HG03095 (cell line): ENCODE results near the gene PLPPR3.

Experiments
- ATAC-seq: cut with Tn5 transposase; IDR thresholded peaks from one replicate; pipeline ENCODE4 v1.9.1; 2021; ENCODE audit warnings: moderate library complexity; ENCODE audit not compliant: unreplicated experiment

The PLPPR3 gene

DNA sequence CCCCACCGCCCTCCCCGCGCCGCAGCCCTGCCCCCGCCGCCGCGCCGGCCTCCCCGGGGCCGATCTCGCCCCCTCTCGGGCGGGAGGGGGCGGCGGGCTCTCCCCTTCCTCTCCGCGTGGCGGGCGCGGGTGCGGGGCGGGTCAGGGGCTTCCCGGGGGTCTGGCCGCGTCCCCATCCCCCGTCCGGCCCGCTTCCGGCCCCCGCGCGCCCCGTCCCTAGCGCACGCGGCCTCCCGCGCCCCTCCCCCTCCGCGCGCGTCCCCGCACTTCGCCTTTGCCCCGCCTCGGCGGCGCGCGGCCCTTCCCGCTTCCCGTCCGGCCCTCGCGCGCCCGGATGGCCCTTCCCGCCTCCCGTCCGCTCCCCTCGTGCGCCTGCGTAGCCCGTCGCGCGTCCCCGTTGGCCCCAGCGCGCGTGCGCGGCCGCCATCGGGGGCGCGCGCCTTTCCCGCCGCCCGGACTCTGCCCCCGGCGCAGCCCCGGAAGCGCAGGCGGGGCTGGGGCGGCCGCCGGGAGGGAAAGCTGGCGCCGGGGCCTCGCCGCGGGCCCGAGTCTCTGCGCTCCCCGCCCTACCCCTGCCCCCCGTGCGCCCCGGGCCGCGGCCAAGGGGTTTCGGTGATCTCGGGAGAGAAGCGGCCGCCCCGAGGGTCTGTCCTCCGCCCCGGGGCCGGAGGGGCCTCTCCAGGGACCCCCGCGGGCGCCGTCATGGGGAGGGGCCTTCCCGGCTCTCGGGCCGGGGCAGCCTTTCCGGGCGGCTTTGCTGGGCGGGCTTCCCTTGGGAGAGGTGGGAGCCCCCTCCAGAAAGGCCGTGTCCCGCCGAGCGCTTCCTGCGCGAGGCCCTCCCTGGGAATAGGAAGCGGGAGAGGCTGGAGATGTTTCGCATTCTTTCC, 24.0 kb downstream of the PLPPR3 start:
- peak; percentile 28 for ATAC-seq

DNA sequence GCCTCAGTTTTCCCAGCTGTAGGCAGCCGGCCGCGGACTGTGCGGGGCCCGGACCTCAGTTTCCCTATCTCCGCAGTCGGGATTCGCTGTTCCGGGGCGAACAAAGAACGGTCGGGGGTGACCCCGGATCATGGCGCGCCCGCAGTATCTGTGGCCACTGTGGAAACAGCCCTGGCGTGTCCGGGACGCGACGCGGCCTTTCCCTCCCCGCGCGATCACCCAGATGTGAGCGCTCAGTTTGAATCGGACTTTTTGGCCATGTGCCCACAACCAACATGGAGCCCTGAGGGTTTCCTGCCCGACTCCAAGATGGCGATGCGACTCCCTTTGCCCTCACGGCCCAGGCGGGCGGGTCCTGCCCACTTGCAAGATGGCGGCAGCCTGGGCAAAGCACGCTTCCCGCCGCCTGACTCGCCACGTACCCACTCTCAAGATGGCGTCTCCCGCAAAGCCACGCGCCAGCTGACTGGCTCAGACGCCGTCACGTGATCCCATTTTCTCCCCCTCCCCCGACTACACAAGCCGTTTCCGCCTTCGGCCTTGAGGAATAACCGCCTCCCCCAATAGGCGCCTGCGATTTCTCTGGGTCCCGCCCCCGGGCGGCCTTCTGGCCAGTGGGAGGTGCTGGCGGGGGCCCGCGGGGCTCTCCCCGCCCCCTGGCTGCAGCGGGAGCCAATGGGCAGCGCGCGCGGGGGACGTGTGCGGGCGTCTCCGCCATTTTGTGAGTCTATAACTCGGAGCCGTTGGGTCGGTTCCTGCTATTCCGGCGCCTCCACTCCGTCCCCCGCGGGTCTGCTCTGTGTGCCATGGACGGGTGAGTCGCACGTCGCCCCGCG, 24.8 kb downstream of the PLPPR3 start, which contains the start of gene PTBP1:
Gene PTBP1 (plus strand): TSS at position 761 of the 836 bp plus-strand sequence. CDS start 46 bp downstream, at position 807.
- ATAC-seq = peak; percentile 56

DNA sequence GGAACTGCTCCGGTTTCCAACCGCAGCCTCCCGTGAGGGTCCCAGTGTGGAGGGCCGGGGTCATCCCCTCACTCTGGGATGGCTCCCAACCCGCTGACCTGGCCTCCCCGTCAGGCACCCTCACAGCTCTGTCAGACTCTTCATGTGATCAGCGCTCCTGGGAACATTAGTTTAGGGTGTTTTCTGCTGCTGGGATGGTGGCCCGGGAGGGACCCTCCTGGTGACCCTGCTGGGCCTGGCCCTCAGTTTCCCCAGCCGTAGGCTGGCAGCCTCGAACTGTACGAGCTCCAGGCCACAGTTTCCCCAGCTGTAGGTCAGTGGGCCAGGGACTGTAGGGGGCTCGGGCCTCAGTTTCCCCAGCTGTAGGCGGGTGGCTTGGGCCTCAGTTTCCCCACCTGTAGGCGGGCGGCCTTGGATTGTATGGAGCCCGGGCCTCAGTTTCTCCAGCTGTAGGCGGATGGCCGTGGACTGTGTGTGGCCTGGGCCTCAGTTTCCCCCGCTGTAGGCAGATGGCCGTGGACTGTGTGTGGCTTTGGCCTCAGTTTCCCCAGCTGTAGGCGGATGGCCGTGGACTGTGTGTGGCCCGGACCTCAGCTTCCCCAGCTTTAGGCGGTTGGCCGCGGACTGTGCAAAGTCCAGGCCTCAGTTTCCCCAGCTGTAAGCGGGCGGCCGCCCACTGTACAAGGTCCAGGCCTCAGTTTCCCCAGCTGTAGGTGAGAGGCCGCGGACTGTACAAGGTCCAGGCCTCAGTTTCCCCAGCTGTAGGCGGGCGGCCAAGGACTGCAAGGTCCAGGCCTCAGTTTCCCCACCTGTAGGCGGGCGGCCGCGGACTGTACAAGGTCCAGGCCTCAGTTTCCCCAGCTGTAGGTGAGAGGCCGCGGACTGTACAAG, 25.8 kb downstream of the PLPPR3 start:
- ATAC-seq = no peak

DNA sequence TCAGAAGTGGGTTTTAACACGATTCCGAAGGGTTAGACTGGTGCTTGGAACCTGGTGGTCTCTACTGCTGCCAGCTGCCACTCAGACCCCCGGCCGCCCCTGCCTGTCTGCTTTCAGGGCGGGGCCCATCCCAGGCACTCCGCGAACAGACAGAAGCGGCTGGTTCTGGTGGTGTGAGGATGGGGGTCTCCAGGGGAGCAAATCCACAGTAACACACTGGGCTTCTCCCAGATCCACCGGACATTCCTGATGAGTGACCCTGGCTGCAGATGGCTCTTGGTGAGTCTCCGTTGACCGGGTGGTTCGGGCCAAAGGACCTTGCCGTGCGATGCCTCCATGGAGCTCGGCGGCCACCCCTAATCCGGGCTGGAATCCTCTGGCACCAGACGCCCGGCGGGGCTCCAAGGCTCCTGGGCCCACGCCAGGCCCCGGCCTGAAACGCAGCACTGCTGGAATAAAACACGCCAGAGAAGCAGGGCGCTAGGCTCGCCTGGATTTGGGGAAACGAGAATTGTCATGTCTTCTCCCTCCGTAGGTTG, 26.6 kb downstream of the PLPPR3 start:
- no peak for ATAC-seq

DNA sequence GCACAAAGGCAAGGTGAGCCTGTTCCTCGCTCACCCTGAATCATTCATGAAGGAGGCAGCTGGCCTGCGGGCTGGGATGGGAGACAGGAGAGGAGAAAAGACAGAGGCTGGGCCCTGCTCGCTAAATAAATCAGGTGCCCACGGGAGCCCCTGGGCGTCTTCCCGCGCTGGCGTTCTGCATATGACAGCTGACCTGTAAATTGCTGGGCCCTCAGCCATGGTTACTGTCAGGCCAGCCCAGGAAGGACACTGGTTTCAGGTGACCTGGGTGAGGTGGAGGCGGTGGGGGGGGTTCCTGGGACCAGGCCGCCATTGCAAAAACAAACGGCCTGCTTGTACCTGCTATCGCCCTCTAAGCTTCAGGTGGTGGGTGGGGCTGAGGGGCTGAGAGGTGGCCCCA, 27.9 kb downstream of the PLPPR3 start:
- no peak for ATAC-seq

DNA sequence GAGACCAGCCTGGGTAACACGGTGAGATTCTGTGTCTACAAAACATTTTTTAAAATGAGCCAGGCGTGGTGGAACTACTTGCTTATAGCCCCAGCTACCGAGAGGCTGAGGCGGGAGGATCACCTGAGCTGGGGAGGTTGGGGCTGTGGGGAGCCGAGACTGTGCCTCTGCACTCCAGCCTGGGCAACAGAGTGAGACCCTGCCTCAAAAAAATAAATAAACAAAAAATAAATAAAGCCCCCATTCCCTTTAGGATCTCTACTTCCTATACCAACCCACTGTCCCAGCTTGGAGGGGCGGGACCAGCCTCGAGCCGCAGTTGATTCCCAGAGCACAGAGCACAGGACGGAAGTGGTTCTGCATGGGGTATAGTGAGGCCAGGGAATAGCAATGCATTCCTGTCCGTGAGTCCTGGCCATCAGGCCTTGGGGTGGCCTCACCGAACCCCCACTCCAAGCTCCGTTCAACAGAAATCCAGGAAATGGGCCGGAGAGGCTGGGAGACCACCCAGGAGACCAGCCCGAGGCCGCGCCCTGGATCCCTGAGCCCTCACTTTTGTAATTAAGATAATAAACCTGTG, 29.4 kb downstream of the PLPPR3 start:
- no peak for ATAC-seq

DNA sequence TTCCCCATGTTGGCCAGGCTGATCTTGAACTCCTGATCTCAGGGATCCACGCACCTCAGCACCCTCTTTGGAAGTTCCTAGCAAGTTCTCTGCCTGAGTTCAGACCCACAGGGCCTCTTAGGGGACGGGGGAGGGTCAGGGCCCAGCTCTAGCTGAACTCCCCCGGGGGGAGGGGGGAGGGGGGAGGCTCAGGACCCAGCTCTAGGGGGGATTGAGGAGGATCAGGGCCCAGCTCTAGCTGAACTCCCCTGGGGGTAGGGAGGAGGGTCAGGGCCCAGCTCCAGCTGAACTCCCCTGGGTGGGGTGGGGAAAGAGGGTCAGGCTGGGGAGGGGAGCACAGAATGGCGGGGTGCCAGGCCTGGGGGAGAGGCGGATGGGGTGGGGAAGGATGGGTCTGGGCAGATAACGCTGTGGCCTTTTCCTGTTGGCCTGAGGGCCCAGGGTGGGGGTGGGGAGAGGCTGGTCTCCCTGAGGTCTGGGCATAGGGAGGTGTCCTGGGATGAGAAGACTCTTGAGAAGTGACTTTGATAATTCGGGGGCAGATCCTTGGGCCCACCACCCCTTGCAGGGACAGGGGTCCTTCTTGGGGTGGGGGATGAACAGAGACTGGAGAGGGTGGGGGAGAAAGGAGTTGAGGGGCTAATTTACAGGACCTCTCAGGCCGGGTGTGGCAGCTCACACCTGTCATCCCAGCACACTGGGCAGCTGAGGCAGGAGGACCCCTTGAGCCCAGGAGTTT, 30.0 kb downstream of the PLPPR3 start:
- no peak for ATAC-seq

DNA sequence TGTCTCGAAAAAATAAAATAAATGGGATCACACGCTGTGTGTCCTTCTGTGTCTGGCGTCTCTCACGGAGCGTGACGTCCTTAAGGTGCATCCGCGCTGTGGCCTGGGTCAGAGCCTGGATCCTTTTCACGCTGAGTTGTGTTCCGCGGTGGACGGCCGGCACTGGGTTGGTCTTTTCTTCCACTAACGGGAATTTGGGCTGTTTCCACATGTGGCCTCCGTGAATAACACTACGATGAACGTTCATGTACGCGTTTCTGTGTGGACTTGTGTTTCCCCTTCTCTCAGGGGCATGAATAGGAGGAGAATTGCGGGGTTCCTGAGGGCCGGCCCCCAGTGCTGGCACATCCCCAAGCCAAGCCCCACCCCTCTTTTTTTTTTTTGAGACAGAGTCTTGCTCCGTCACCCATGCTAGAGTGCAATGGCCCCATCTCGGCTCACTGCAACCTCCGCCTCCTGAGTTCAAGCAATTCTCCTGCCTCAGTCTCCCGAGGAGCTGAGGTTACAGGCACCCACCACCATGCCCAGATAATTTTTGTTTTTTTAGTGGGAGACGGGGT, 30.7 kb downstream of the PLPPR3 start:
- no peak for ATAC-seq

DNA sequence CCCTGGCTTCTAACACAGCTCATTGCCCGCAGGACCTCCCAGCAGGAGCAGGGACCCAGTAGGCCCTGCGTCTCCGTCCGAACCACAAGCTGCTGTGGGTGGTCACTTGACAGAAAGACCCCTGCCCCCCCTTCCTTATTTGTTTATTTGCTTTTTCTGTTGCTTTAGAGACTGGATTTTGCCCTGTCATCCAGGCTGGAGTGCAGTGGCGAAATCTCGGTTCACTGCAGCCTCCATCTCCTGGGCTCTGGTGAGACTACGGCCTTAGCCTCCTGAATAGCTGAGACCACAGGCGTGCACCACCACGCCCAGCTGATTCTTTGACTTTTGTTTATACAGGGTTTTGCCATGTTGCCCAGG, 32.1 kb downstream of the PLPPR3 start:
- ATAC-seq = no peak

DNA sequence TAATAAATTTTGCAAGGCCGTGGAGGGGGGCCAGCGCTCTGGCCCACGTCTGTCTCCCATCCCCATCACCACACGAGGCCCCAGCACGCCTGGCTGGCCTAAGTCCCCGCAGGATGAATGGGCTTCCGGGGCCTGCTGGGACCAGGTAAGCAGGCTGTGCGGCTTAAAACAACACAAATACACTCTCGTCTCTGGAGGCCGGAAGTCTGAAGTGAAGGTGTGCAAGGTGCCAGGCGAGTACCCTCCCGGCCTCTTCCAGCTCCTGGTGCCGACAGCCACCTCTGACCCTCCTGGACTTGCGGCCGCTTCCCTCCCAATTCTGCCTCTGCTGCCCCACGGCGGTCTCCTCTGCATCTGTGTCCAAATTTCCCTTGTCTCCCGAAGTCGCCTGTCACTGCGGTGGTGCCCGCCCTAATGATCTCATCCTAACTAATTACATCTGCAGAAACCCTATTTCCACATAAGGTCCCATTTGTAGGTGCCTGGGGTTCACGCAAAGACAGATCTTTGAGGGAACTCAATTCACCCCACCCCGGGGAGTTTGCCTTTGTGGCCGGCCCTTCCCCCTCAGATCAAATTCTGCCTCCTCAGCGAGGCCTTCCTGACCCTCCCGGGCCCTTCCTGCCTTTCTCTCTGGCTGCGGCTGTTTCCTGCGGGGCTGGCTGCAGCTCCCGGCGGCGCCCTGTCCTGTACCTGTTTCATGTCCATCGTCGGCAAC, 32.6 kb downstream of the PLPPR3 start:
- ATAC-seq = no peak

DNA sequence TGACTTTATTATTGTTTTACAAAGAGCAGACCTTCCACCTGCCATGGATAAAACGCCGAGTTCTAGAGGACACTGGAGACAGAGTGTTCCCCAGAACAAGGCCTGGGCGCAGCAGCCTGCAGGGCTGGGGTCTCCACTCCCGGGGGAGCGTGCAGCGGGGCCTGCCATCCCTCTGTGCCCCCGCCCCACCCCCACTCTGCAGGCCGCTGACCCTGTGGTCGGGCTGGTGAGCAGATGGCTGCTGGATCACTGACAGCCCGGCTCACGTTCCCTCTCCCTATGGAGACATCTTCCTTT, 33.1 kb downstream of the PLPPR3 start:
- ATAC-seq = no peak

DNA sequence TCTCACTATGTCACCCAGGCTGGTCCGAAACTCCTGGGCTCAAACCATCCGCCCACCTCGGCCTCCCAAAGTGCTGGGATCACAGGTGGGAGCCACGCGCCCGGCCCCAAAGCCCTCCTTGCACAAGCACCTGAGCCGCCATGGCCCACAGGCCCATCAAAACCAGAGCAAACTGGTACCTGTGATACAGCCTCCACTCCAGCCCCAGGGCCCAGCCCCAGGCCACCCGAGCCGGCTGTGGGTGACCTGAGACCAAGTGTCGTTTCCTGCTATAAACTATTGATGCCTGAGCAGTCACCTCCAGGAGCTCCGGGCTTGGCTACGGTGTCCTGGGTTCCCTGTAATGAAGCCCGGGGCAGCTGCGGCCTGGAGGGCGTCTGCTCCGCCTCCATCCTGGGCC, 34.2 kb downstream of the PLPPR3 start:
- no peak for ATAC-seq

DNA sequence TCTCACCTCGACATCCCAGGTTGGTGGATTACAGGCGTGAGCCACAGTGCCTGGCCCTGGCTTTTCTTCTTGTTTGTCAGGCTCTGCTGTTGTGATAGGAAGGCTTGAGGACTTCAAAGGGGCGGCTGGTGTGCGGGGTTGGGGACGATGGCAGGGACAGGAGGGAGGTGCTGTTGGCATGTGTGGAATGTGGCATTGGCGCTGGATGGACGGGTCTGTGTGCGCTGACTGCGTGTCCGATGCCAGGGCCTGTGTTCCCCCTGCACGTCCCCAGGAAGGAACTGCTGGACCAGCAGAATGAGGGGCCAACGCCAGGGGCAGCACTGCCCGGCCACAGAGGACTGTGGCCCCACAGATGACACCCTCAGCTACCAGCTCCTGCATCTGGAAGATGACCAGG, 37.2 kb downstream of the PLPPR3 start:
- no peak for ATAC-seq

DNA sequence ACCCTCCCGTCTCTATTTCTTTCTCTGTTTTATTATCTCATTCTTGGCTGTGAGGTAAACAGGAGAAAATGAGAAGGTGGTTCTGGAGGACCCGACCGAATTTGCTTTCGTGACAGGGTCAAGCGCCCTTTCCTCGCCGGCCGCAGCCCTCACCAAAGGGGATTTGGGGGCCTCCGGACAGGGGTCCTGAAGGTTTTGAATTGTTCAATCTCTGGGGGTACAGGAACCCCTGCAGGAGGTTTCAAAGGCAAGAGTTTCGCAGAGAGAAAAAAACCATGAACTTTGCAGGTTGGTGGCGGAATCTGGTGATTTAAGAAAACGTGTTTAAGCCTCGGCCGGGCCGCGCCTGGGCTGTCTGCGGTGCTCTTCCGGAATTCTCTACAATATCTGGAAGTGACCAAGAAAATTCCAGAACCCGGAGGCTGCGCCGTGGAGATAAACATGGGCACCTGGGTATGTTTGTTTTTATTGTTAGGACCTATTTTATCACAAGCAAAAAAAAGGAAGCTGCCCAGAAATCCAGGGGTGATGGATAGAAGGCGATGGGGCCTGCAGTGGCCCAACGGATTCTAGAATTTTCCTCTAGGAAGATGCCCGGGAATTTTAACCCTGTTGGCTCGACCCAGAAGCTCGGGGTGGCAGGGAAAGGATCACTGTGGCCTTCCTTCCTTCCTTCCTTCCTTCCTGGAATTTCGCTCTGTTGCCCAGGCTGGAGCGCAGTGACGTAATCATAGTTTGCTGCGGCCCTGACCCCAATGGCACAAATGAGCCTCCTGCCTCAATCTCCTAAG, 38.7 kb downstream of the PLPPR3 start:
- no peak for ATAC-seq

DNA sequence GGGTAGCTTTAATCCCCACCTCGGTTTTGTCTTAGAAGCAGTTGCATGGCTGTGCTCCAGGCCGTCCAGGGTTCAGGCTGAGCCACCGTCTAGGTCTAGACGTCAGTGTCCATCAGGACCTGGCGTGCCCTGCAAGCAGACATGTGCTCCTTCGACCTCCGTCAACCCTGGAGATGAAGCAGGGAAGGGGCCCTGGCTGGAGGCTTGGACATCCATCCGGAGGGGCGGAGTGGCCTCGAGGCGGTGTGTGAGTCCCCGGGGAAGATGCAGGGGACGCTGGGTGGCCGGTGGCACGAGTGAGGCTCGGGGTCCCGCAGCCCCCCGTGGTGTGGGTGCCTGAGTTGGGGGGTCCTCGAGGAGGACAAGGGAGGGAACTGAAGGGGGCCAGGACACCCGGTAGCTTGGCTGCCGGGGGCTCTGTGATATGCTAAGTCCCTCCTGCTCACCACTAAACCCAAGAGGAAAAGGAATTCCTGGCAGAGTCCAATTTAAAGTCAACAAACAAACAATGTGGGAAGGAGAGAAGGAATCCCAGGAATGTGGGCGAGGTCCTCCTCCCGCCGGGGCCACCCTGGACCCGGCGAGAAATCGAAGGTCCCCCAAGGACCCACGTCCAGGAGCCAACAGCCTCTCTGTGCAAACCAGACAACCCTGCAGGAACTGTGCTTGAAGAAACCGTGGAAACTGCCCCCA, 39.4 kb downstream of the PLPPR3 start:
- no peak for ATAC-seq

DNA sequence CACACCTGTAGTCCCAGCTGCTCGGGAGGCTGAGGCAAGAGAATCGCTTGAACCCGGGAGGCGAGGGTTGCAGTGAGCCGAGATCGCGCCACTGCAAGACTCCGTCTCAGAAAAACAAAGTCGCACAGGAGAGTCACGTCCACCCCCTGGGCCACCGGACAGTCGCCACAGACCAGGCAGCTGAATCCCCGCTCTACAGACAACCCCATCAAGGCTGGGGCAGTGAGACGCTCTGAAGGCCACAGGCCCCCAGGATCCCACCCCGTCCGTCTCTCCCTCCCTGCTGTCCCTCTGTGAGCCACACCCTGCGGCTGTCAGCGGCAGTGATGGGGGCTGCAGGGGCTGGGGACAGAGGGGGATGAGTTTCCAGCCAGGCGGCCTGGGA, 40.0 kb downstream of the PLPPR3 start:
- ATAC-seq = no peak

DNA sequence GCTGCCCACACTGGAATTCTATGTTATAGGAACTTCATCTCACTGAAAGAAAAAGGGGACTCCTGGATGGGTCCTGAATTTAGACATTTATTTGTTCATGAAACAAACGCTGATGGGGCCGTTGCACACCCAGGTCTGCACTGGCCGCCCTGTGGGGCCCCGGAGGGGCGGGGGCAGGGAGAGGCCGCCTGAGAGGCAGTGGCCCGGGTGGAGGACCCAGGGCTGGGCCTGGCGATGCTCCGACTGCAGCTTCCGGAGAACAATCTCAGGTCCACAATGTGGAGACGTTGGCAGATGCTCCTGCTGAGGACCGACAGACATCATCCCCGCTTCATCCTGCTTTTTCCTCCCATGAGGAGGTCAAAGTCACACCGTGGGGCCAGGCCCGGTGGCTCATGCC, 40.8 kb downstream of the PLPPR3 start:
- no peak for ATAC-seq
